ENCODE results near the gene CCL11. TPM values are rescaled to one million over a fixed set of nuclear protein-coding genes. Genes with fewer than 3 reads are reported as not detected.
"Not testable (repeated sequence)": the region's sequence is repeated elsewhere in the genome, so short reads cannot be mapped to it uniquely, and the experiment has no call there.

The CCL11 gene
- total RNA-seq, 2 donors from 2014 or later, result 0.90 TPM; not detected in 1

DNA sequence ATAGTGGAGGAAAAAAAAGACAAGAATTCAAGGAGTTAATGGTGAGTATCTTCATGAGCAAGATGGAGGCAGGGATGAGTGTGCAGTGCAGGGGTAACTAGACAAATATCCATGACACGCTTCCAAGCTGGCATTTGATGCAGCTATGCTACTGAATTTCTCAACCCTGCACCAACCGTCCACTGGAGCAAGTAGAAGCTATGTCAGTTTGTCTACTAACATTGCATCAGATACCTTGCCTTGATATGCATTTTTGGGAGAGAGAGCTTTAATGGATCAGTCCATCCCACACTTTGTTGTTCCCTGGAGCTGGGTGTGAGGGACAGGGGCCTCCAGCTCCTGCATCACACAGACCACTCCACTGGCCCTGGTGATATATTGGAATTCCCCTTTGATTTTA lies 16.4 kb downstream of the CCL11 start:
- DNase-seq (ENCODE audit: low spot score), result no peak
- intact Hi-C loops (cut with DNase I), result no loop called here

DNA sequence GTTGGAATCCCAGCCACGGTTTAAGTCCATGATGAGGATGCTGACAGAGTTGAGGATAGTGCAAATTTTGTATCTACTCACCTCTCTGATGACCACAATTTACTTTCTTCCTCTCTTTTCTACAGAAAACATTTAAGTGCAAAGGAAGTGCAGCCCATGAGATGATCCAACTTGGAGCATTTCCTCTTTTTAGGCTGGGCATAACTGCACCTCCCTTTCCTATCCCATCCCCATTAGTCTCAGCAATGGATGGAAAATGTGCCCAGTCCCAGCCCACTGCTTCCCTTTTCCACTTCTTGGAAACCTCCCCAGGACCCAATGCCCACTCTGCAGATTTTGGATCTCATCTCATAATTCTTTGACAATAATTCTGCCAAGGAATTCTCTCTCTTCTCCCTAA lies 17.1 kb downstream of the CCL11 start:
- no peak for DNase-seq (ENCODE audit: low spot score)
- intact Hi-C loops (cut with DNase I), result no loop called here

GRCh38 chr17:34303606-34304005 lies 18.1 kb downstream of the CCL11 start:
- intact Hi-C loops (cut with DNase I), result no loop called here

GRCh38 chr17:34305061-34305460 lies 19.5 kb downstream of the CCL11 start:
- intact Hi-C loops (cut with DNase I), result loop anchor here in 1 of 2 donors (5.0 kb wide), 2 partner anchors 53 to 103 kb away; no protein-coding TSS in a partner anchor
- no peak for DNase-seq (ENCODE audit: low spot score)

More at GRCh38 chr17:34303606-34304005, 18.1 kb downstream of the CCL11 start:
- DNase-seq (ENCODE audit: low spot score), result no peak

- intact Hi-C loops (cut with DNase I), result loop anchor here in 1 of 2 donors (5.0 kb wide), 2 partner anchors 53 to 103 kb away; no protein-coding TSS in a partner anchor
- DNase-seq (ENCODE audit: low spot score), result no peak
Measured at GRCh38 chr17:34305606-34306005, 20.1 kb downstream of the CCL11 start.

DNA sequence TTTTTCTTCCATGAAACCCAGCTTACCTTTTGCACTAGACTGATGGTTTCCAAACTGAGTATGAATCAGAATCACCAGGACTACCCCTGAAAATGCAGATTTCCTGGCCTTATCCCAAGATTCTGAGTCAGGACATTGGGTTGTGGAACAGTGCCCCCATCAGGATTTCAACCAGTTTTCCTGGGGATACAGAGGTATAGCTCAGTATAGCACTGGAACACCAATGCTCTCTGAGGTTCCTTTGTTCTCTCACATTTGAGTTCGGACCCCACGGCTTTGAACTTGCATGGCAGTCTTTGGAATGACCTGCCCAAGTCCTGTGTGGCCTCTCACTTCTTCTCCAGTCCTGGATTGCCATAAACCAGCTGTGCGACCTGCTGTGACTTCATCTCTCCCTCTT lies 20.9 kb downstream of the CCL11 start:
- DNase-seq (ENCODE audit: low spot score), result no peak
- intact Hi-C loops (cut with DNase I), result loop anchor here in 1 of 2 donors (5.0 kb wide), 2 partner anchors 54 to 104 kb away; no protein-coding TSS in a partner anchor

- no peak for DNase-seq (ENCODE audit: low spot score)
Measured at GRCh38 chr17:34307110-34307509, 21.6 kb downstream of the CCL11 start.

DNA sequence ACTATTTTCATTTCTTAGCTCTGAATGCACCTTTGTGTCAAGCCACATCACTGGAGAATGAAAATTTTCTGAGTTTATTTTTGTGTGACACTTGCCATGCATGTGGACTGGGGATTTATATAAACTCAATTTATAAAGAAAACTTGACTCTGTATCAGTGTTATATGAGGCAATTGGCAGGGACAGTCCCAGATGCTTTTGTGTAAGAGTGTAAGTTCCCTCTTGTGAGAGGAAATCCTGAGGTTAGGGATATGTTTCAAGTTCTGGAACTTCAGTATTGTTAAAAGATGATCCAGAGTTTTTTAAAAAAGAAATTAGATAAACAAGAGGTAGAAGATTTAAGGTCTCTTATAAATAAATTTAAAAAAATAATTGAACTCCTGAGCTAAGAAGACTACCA lies 22.8 kb downstream of the CCL11 start:
- intact Hi-C loops (cut with DNase I), result loop anchor here in 1 of 2 donors (5.0 kb wide), 2 partner anchors 56 to 106 kb away; no protein-coding TSS in a partner anchor
- no peak for DNase-seq (ENCODE audit: low spot score)

More at GRCh38 chr17:34307110-34307509, 21.6 kb downstream of the CCL11 start:
- intact Hi-C loops (cut with DNase I), result loop anchor here in 1 of 2 donors (5.0 kb wide), 2 partner anchors 55 to 105 kb away; no protein-coding TSS in a partner anchor

DNA sequence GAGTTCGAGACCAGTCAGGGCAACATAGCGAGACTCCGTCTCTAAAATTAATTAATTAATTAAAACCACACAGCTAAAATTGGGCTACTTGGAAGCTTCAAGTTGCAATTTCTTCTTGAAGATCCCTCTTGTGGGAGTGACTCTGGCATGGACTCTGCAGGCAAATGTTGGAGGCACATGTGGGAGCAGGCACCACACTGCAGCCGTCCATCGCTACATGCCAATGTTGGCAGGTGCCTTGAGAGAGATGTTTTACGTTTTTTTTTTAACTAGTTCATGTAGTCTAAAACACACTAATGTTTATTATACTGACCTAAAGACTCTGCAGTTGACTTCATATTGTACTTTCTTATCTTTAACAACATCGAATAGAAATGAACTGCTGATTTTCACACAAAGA lies 25.7 kb downstream of the CCL11 start:
- no peak for DNase-seq (ENCODE audit: low spot score)
- intact Hi-C loops (cut with DNase I), result no loop called here

DNA sequence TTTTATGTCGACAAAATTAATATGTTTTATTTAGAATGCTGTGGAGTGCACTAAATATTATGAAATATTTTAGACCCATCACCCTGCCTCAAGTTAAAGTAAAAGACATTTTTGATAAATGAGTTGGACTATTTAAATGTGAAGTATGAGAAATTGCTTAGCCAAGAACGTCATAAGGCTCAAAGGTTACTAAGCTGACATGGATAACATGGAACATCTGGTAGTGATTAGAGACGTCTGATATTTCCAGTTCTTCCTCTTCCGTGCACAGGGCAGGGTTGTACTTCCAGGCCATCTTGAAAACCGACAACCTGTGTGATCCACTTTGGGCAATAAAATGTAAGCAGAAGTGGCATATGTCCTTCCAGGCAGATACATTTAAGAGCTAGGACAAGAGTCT lies 26.5 kb downstream of the CCL11 start:
- no peak for DNase-seq (ENCODE audit: low spot score)
- intact Hi-C loops (cut with DNase I), result no loop called here

- intact Hi-C loops (cut with DNase I), result no loop called here
- DNase-seq (ENCODE audit: low spot score), result no peak
Measured at GRCh38 chr17:34313164-34313563, 27.6 kb downstream of the CCL11 start.

GRCh38 chr17:34314279-34314678 lies 28.7 kb downstream of the CCL11 start:
- DNase-seq (ENCODE audit: low spot score), result no peak
- intact Hi-C loops (cut with DNase I), result no loop called here

DNA sequence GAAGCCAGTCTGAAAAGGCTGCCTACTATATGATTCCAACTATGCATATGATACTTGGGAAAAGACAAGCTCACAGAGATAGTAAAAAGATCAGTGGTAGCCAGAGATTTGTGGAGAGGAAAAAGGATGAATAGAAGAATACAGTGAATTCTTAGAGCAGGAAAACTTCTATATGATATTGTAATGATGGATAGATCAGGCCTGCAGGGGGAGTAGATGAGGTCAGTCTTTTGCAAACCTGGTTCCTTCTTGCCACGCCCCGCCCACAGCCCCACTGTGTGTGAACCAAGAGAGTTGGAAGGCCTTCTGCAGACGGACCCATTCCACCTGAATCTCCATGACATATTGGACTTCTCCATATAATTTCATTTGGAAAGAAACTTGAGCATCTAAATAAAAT lies 32.9 kb downstream of the CCL11 start:
- intact Hi-C loops (cut with DNase I), result no loop called here
- no peak for DNase-seq (ENCODE audit: low spot score)

GRCh38 chr17:34319039-34319483 lies 33.5 kb downstream of the CCL11 start, which contains the start of gene CCL8:
TSS of gene CCL8 (plus strand) at chr17:34319435. CDS start at chr17:34319502, 67 bp downstream.
- intact Hi-C loops (cut with DNase I), result no loop called here
- DNase-seq (ENCODE audit: low spot score), result no peak

DNA sequence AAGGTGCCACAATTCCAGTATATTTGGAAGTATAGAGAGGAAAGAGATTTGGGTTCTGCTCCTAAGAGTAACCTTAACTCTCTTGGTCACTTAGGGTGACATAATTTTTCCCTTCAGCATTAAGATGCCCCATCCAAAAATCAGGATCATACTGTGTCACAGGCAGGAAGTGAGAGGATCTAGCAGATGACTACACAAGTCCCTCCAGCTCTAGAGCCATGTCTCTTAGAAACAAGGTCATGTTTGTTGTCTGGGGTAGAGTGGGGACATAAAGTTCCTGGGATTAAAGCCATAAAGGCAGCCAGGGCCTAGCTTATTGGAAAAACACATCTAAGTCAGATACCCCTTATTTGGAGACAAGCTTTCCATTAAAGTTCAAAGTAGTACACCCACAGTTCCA lies 36.4 kb downstream of the CCL11 start:
- intact Hi-C loops (cut with DNase I), result no loop called here
- DNase-seq (ENCODE audit: low spot score), result no peak

DNA sequence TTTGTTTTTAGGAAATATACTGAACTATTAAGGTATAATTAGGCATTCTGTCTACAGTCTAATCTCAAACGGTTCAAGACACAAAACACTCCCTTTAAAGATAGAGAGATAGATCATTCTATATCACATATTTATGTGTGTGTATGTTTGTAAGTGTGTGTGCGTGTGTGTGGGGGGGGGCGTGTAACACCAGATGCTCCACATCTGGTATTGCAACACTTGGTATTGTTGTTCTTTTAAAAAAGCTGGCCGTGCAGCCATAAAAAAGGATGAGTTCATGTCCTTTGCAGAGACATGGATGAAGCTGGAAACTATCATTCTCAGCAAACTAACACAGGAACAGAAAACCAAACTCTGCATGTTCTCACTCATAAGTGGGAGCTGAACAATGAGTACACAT lies 42.0 kb downstream of the CCL11 start:
- DNase-seq (ENCODE audit: low spot score); intact Hi-C loops (cut with DNase I): not testable (repeated sequence)

- intact Hi-C loops (cut with DNase I), result no loop called here
- DNase-seq (ENCODE audit: low spot score), result no peak
Measured at GRCh38 chr17:34337701-34338100, 52.2 kb downstream of the CCL11 start.

Other genes starting within 250 kb of the CCL11 start
- 100 to 1,000 TPM in 1 of 2 donors, 10 to 100 TPM in 1; 39.1 to 155 TPM for gene CCL2, start 30.5 kb upstream of the CCL11 start, total RNA-seq
- gene CCL7, start 15.5 kb upstream of the CCL11 start, total RNA-seq, result under 1 TPM in 1 of 2 donors, not detected in 1; 0.52 TPM
- gene CCL8, start 33.7 kb downstream of the CCL11 start, total RNA-seq, result under 1 TPM; 0.42 to 0.81 TPM
- 1 to 10 TPM; 3.1 to 4.0 TPM for gene CCL13, start 70.7 kb downstream of the CCL11 start, total RNA-seq
- not detected for gene CCL1, start 77.5 kb downstream of the CCL11 start, total RNA-seq